ENCODE data around the gene PGAP1.

DNA sequence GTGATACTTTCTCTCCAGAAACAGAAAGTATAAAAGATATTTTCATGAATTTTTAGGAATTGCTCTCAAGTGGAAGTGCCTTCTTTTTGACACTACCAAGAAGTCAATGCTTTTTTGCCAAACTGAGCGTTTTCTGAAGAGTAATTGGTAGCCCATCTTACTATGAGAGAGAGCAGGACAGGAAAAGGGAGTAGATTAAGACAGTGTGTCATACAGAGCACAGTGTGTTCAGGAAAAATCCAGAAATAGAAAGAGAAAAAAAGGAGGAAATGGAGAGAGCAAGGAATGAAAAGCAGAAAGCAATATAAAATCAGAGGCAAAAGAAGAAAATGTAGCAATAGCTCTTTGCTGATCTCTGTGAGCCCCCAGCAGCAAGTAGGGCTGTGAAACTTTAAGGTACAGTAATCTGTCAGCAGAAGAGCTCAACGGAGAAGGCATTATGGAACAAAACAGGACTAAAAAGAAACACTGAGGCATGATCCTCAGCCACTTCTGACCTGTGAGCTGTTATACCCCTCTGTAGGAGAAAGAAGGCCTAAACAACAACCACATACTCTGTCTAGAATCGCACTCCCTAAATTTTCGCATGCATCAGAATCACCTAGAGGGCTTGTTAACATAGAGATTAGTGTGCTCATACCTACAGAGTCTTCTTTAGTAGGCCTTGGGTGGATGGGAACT lies 15.0 kb upstream of the PGAP1 start:
- TF ChIP-seq POLR2A (IDR thresholded peaks at IDR 0.05): no peak
- TF ChIP-seq, protein P1, sequence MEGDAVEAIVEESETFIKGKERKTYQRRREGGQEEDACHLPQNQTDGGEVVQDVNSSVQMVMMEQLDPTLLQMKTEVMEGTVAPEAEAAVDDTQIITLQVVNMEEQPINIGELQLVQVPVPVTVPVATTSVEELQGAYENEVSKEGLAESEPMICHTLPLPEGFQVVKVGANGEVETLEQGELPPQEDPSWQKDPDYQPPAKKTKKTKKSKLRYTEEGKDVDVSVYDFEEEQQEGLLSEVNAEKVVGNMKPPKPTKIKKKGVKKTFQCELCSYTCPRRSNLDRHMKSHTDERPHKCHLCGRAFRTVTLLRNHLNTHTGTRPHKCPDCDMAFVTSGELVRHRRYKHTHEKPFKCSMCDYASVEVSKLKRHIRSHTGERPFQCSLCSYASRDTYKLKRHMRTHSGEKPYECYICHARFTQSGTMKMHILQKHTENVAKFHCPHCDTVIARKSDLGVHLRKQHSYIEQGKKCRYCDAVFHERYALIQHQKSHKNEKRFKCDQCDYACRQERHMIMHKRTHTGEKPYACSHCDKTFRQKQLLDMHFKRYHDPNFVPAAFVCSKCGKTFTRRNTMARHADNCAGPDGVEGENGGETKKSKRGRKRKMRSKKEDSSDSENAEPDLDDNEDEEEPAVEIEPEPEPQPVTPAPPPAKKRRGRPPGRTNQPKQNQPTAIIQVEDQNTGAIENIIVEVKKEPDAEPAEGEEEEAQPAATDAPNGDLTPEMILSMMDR (IDR thresholded peaks at IDR 0.05): no peak

All from breast epithelium (tissue), 3 donors.